Activated CD4-positive, alpha-beta T cell treated with anti-CD3 and anti-CD28 coated beads for 48 hours (primary cell): ENCODE data around the gene HPCAL1.

Experiments
- DNase-seq: peaks from one replicate; pipeline ENCODE4 v3.0.0-alpha.2; 2020

The HPCAL1 gene

DNA sequence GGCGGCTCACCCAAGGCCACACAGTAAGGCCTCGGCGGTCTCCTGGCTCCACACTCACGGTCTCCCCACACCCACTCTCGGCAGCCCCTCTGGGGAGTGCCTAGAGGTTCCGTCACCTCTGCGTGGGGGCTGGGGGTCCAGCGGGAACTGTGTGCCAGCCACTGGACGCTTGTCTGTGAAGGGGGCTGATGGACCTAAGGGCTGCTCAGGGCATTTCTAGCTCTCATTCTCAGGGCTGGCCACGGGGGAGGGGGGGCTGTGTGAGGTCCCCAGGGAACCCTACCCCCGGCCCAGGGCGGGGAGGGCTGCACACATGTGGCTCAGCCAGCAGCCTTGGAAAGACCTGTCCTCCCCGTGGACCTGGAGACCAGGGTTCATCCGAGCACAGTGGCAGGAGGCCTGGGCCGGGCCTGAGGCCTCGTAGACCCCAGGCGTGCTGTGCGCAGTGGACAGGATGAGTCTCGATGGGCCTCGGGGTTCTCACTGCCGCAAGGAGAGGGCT lies 172.6 kb downstream of the HPCAL1 start:
- DNase-seq: no peak

DNA sequence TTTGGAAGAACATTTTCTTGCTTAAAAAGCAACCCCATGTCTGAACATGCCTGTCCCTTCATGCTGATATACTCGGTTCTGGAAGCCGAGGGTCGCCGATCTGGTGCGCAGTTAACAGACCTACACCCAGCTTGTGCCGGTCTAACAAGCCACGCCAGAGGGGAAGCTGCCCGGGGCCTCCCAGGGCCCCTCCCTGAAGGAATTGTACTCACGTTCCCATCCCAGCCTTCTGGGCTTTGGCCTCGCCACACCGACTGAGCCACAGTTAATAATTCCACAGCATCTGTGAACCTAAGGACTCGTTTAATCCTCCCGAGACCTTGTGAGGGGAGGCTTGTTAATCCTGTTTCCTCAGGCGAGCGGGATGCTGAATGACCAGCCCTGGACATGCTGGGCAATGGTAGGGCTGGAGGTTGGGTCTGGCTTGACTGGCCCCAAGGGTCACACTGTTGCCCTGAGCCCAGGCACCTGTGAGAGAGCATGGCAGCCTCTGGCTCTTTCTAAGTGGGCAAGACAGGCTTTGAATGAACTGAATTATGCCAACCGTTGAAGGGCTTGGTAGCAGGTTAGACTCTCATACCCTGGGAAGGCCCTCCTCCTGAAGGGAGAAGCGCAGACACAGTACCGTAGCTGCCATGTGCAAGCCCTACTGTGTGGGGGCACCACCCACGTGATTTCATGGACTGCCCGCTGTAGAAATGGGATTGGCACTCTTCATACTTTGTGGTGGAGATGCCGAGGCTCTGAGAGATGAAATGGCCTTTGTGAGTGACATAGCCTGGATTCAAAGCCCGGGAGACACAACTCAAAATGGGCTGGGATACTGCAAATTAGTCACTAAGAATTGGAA lies 173.3 kb downstream of the HPCAL1 start:
- DNase-seq: no peak

GRCh38 chr2:10476723-10477442 lies 174.2 kb downstream of the HPCAL1 start:
- no peak for DNase-seq
